Common myeloid progenitor, CD34-positive (primary cell): ENCODE data around the gene EGLN3.

Experiments
- CTCF ChIA-PET: fragments of 350-600 bp; sonication (Branson Sonifier 250); formaldehyde crosslinking; loops from one replicate; lab custom pipeline; 2021; ENCODE audit warnings: antibody characterized with exemption; lab: Charles Lee
- POLR2A ChIA-PET: fragments of 350-600 bp; sonication (Branson Sonifier 250); formaldehyde crosslinking; loops from one replicate; lab custom pipeline; 2021; ENCODE audit warnings: antibody characterized with exemption; lab: Charles Lee
- DNase-seq, 3 donors: peaks; one replicate each; pipeline versions ENCODE4 v3.0.0 to v3.0.0-alpha.2; 2013
- H3K27ac ChIP-seq, 2 experiments: 1 replicate in 1 of 2; 2 replicates in 1 of 2; pipeline ENCODE4 v1.7.0; 2013; ENCODE audit warnings: inconsistent platforms in 2 of 2, low read length in 2 of 2, mild to moderate bottlenecking in 2 of 2, low read depth in 1 of 2, moderate library complexity in 1 of 2; ENCODE audit not compliant: severe bottlenecking in 2 of 2, insufficient read depth in 1 of 2, poor library complexity in 1 of 2
- H3K27me3 ChIP-seq, 5 experiments: replicated peaks in 2 of 5; 1 replicate in 3 of 5; 2 replicates in 2 of 5; pipeline versions ENCODE4 v1.6.1 to v1.7.0; 2013; ENCODE audit warnings: low read length in 4 of 5, mild to moderate bottlenecking in 2 of 5, moderate library complexity in 2 of 5, inconsistent platforms in 1 of 5; ENCODE audit not compliant: insufficient read depth in 5 of 5, control insufficient read depth in 4 of 5
- H3K36me3 ChIP-seq, 4 experiments: 1 replicate in 2 of 4; 2 replicates in 2 of 4; pipeline versions ENCODE4 v1.6.1 to v1.7.0; 2013; ENCODE audit warnings: low read length in 3 of 4, control low read depth in 1 of 4, mild to moderate bottlenecking in 1 of 4; ENCODE audit not compliant: control insufficient read depth in 4 of 4, insufficient read depth in 4 of 4
- H3K4me1 ChIP-seq, 4 experiments: 1 replicate in 3 of 4; 2 replicates in 1 of 4; pipeline versions ENCODE4 v1.6.1 to v1.7.1; 2013; ENCODE audit warnings: low read length in 3 of 4, mild to moderate bottlenecking in 3 of 4, control low read depth in 1 of 4, inconsistent platforms in 1 of 4, moderate library complexity in 1 of 4; ENCODE audit not compliant: control insufficient read depth in 4 of 4, insufficient read depth in 4 of 4; ENCODE audit errors: control extremely low read depth in 1 of 4
- H3K4me3 ChIP-seq, 7 experiments: 1 replicate in 4 of 7; 2 replicates in 3 of 7; pipeline versions ENCODE4 v1.5.1 to v1.7.0; 2013; ENCODE audit warnings: mild to moderate bottlenecking in 7 of 7, low read length in 6 of 7, moderate library complexity in 6 of 7, inconsistent platforms in 2 of 7, low read depth in 2 of 7, control low read depth in 1 of 7; ENCODE audit not compliant: insufficient read depth in 4 of 7, control insufficient read depth in 1 of 7; ENCODE audit errors: extremely low read depth in 1 of 7
- H3K9me3 ChIP-seq, 5 experiments: 1 replicate in 4 of 5; 2 replicates in 1 of 5; pipeline versions ENCODE4 v1.6.1 to v1.7.1; 2013; ENCODE audit warnings: low read length in 4 of 5, mild to moderate bottlenecking in 2 of 5, inconsistent platforms in 1 of 5, low read depth in 1 of 5, moderate library complexity in 1 of 5; ENCODE audit not compliant: control insufficient read depth in 4 of 5, insufficient read depth in 2 of 5; ENCODE audit errors: control extremely low read depth in 1 of 5
- WGBS: methylation state at CpG from one replicate; pipeline ENCODE4 v1.1.5; 2013; ENCODE audit not compliant: insufficient coverage; 5-methylcytosine and 5-hydroxymethylcytosine counted together

Gene EGLN3

DNA sequence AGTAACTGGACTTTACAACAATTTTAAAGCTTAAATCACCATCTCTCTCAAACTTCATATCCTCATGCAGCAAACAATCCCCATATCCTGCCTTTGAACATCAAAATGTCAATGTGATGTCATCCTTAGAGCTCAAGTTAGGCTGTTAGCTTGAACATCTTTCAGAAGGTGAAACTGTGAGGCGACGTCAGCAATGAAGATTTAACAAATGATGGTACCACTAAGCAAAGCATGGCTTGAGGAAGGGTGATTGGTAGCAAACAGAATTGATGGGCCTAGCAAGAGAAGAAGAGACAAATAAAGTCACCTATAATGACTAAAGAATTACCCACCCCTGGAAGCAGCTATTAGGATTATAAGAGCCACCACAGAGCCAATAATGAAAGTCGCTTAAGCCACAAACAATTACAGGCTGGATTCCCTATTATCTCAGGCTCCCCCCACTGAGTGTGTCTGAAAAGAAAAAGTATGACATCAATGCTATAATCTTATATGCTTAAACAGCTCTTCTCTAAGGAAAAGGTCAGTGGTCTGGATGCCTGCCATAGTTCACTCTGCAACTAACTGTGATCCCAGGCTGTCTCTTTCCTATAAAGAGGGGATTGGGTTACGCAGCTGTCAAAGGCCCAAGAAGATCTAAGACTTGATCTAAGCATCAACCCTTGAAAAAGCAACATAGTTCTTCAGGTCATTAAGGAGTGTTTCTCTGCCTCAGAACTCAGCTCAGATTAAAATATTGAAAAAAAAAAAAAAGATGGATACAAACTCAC, 18.1 kb downstream of the EGLN3 start:
- WGBS, result 93% methylated on average over 3 of the region's 4 CpGs
- CTCF ChIA-PET, result interaction anchor here (1.1 to 1.3 kb wide), 3 partner anchors 20 to 92 kb away, joined by 3 to 4 read pairs (median 3); no protein-coding TSS in a partner anchor
- no peaks in the 10 kb centered on the region for H3K9me3 ChIP-seq
- no peak overlapping the region for H3K27ac ChIP-seq
- H3K27me3 ChIP-seq, result no peaks in the 10 kb centered on the region
- H3K36me3 ChIP-seq, result peaks cover 0 to 16% (median 2%) of the 10 kb centered on the region in 4 experiments
- no peak overlapping the region for H3K4me3 ChIP-seq
- no peak for DNase-seq
- POLR2A ChIA-PET, result no interaction called here
- peaks cover 0 to 4% (median 0%) of the 10 kb centered on the region in 4 experiments for H3K4me1 ChIP-seq

DNA sequence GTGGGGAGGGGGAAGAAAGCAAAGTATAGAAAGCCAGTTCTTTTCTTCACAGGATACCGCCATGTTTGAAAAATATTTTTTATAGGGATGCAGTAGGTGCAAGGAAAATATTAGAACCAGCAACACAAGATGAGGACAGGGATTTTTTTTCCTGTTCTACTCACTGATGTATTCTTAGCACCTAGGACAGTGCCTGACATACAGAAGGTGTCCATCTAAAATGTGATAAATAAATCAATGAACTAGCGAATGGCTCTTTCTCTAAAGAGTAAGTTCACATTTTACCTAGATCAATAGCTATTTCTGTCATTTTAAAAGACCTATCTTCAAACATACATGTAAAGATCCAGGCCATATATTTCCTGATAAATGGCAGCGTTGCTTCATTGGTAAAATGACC, 18.8 kb downstream of the EGLN3 start:
- DNase-seq, result no peak
- CTCF ChIA-PET, result interaction anchor here (0.8 to 1.3 kb wide), 4 partner anchors 9 to 92 kb away, joined by 3 to 4 read pairs (median 3); no protein-coding TSS in a partner anchor
- WGBS, result 100% methylated on average over 1 of the region's 3 CpGs
- H3K4me3 ChIP-seq, result no peak overlapping the region
- no peak overlapping the region for H3K27ac ChIP-seq
- peaks cover 0 to 20% (median 3%) of the 10 kb centered on the region in 4 experiments for H3K36me3 ChIP-seq
- H3K9me3 ChIP-seq, result no peaks in the 10 kb centered on the region
- H3K27me3 ChIP-seq, result no peaks in the 10 kb centered on the region
- POLR2A ChIA-PET, result no interaction called here
- H3K4me1 ChIP-seq, result no peaks in the 10 kb centered on the region

DNA sequence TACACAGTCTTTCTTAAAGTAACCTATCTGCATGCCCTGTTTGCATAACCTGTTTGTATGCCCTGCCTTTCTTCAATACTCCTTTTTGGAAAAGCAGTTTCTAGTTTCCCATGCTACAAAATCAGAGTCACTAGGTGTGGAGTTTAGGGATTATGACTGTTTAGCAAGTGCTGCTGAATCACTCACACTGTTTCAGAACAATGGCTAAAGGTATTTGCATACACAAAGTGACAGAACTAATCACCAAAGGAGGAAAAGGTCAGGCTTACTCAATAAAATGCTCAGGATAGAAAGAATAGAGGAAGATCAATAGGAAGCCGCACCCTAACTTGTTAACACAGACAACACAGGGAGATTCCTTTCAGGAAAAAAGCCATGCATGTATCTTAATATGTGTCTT, 19.4 kb downstream of the EGLN3 start:
- POLR2A ChIA-PET, result no interaction called here
- no CpG with 5 or more reads among the region's 1 CpG for WGBS
- DNase-seq, result no peak

DNA sequence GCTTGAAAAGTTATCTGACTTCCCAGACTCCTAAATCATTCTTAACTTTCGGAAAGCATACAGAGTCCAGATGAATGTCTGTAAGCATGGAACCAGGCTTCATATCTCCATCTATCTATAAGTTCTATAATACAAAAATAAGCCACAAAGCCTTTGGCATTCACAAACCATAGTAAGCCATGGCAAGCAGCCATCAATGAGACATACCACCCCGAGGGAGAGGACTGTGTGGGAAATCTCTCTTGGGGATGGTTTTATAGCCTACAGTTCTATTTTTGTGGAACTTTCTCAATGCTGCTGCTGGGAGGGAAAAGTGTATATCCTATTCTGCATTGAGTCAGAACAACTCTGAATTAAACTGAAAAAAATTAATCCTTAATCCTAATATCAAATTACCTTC, 20.4 kb downstream of the EGLN3 start:
- Histone ChIP-seq H3K4me1 (peaks cover 0 to 4% (median 1%) of the 10 kb centered on the region in 4 experiments), H3K27ac (no peak overlapping the region), H3K9me3 (no peaks in the 10 kb centered on the region), H3K36me3 (peaks cover 0 to 27% (median 3%) of the 10 kb centered on the region in 4 experiments), H3K4me3 (no peak overlapping the region), H3K27me3 (no peaks in the 10 kb centered on the region)
- no CpG with 5 or more reads among the region's 2 CpGs for WGBS
- ChIA-PET CTCF (interaction anchor here (1.0 kb wide), 1 partner anchor 15 kb away, joined by 3 read pairs; no protein-coding TSS in a partner anchor), POLR2A (no interaction called here)
- DNase-seq, result no peak

More for the DNA sequence above, 19.4 kb downstream of the EGLN3 start:
- H3K9me3 ChIP-seq, result no peaks in the 10 kb centered on the region
- CTCF ChIA-PET, result interaction anchor here (0.8 kb wide), 1 partner anchor 10 kb away, joined by 3 read pairs; no protein-coding TSS in a partner anchor
- H3K4me1 ChIP-seq, result no peaks in the 10 kb centered on the region
- no peak overlapping the region for H3K27ac ChIP-seq
- peaks cover 0 to 23% (median 3%) of the 10 kb centered on the region in 4 experiments for H3K36me3 ChIP-seq
- H3K27me3 ChIP-seq, result no peaks in the 10 kb centered on the region
- no peak overlapping the region for H3K4me3 ChIP-seq

DNA sequence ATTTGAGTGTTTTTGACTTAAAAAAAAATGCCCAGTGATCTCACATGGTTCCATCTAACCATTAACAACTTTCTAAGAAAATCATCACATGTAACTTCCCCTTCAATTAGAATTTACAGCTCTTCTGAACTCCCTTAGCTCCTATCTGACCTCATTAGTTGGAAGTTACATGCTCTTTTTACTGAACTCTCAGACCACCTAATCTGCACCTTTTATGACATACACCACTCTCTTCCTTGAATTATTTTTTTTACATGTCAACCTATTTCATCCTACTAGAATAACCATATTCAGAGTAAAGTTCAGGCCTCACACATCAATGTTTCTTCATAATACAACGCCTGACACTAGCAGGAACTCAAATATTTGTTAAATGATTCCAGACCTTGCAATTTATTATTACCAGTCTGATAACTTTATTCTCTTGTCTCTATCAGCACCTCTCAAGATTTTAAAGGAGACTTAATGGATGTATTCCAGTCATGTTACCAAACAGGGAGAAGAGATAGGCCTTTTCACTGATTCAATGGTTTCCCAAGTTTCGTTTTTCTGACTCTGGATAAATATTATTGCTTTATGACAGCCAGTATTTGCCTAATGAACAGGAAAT, 21.0 kb downstream of the EGLN3 start:
- Histone ChIP-seq H3K4me1 (peaks cover 0 to 9% (median 6%) of the 10 kb centered on the region in 4 experiments), H3K36me3 (peaks cover 0 to 27% (median 3%) of the 10 kb centered on the region in 4 experiments), H3K9me3 (no peaks in the 10 kb centered on the region), H3K27ac (no peak overlapping the region), H3K4me3 (no peak overlapping the region), H3K27me3 (no peaks in the 10 kb centered on the region)
- ChIA-PET POLR2A (no interaction called here), CTCF (interaction anchor here (1.0 to 1.4 kb wide), 3 partner anchors 12 to 29 kb away, joined by 3 to 4 read pairs (median 4); no protein-coding TSS in a partner anchor)
- DNase-seq, result no peak
- WGBS, result 90% methylated on average over 2 of the region's 2 CpGs

DNA sequence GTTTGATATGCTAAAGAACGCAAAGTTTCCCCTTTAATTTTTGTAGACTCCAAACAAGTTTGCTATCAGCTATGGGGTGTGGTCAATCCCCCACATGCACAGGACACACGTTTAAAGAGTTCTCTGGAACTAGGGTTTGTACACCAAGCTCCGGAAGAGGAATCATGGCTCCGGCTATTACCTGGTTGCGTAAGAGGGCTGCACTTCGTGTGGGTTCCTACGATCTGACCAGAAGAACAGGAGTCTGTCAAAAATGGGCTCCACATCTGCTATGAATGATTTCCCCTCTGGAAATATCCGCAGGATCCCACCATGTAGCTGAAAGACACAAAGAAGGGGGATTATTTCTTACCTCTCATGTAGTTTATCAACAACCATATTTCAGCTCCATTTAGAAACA, 22.0 kb downstream of the EGLN3 start:
- POLR2A ChIA-PET, result interaction anchor here (1.9 kb wide), 1 partner anchor 8 kb away, joined by 4 read pairs; no protein-coding TSS in a partner anchor
- H3K4me1 ChIP-seq, result peaks cover 0 to 17% (median 10%) of the 10 kb centered on the region in 4 experiments
- H3K27ac ChIP-seq, result no peak overlapping the region
- no peaks in the 10 kb centered on the region for H3K27me3 ChIP-seq
- H3K4me3 ChIP-seq, result no peak overlapping the region
- WGBS, result 83% methylated on average over 8 of the region's 8 CpGs
- H3K36me3 ChIP-seq, result peaks cover 0 to 27% (median 3%) of the 10 kb centered on the region in 4 experiments
- H3K9me3 ChIP-seq, result no peaks in the 10 kb centered on the region
- CTCF ChIA-PET, result interaction anchor here (0.8 to 1.4 kb wide), 6 partner anchors 10 to 170 kb away, joined by 3 to 4 read pairs (median 4); no protein-coding TSS in a partner anchor
- no peak for DNase-seq
